ENCODE measurements around the gene SEC11A.
"Not testable (repeated sequence)": the region's sequence is repeated elsewhere in the genome, so short reads cannot be mapped to it uniquely, and the experiment has no call there.

Gene SEC11A

DNA sequence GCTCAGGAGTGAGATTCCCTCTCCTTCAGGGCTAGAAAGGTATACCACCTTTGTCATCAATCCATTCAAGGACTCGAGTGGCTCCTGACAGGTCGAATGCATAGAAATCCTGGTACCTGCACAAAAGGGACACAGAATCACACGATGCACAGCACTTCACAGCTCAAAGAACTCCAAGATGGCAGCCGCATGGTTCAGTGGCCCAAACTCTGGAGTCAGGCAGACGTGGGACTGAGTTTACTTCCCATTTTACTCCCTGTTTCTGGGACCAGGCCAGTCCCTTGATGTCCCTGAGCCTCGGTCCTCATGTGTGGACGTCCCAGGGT, 62.4 kb downstream of the SEC11A start:
- peak overlapping the region; percentile 98 for H3K4me3 ChIP-seq (ENCODE audit: low read length)
- no peak for DNase-seq (ENCODE audit: low read depth, low spot score)

DNA sequence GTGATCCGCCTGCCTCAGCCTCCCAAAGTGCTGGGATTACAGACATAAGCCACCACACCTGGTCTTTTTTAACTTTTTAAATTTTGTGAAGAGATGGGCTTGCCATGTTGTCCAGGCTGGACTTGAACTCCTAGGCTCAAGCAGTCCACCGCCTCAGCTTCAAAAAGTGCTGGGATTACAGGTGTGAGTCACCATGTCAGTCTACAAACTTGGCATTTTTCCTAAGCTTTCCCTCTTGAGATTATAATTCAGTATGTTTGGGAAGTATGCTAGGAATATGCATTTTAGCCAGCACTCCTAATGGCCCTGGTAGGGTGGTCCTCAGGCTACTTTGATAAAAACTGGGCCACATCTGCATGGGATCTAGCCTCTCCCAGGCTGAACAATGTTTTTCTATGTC, 66.2 kb downstream of the SEC11A start:
- no peak for DNase-seq (ENCODE audit: low read depth, low spot score)
- H3K4me3 ChIP-seq (ENCODE audit: low read length) = no peak overlapping the region

DNA sequence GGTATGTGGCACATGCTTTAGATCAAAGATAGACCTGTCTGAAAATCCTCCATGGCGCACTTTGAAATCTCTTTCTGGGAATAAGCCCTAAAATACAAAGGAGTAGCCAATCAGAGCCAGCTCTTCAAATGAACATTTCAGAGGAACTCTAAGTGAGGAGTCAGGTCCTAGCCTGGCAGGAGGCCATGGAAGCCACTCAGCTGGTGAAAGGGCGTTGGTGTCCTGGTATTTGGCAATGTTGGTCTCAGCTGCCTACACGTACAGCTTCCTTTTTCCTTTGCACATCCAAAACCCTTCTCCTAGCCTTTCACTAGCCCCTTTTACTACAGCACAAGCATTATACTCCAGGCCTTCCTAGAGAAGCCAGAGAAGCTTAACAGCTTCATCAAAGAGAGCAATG, 67.4 kb downstream of the SEC11A start:
- no peak overlapping the region for H3K4me3 ChIP-seq (ENCODE audit: low read length)
- DNase-seq (ENCODE audit: low read depth, low spot score) = no peak

DNA sequence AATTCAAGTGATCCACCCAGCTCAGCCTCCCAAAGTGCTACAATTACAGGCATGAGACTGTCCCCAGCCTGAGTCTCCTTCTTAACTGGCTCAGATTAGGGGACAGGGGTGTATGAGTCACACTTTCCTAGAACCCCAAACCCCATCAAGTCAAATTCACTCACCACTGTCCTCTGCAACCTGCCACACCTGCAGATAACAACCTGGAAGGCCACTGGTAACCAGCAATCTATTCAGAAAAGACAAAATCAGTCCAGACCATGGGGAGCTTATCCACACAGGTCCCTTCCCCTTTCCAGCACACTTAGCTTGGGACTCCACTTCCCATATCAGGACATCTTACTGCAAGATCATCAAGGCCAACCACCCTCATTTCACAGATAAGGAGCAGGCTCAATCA, 68.2 kb downstream of the SEC11A start:
- no peak for DNase-seq (ENCODE audit: low read depth, low spot score)
- H3K4me3 ChIP-seq (ENCODE audit: low read length) = no peak overlapping the region

DNA sequence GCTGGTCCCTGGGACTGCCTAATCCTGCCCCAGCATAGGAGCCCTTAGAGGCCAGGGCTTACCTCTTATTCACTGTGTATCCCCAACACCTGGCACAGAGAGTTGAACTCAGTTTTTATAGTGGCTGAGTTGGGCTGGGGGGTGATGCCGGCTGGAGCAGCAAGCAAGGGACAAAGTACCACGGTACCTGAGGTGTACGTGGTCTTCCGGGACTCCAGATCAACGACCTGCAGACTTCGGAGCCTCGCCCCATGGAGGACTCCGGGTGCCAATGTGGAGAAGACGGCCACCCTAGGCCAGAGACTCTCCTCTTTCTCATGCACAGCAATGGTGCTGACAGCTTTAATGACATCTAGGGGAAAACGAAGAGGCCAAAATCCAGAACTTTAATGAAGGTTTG, 69.9 kb downstream of the SEC11A start:
- DNase-seq (ENCODE audit: low read depth, low spot score) = no peak
- H3K4me3 ChIP-seq (ENCODE audit: low read length) = no peak overlapping the region

DNA sequence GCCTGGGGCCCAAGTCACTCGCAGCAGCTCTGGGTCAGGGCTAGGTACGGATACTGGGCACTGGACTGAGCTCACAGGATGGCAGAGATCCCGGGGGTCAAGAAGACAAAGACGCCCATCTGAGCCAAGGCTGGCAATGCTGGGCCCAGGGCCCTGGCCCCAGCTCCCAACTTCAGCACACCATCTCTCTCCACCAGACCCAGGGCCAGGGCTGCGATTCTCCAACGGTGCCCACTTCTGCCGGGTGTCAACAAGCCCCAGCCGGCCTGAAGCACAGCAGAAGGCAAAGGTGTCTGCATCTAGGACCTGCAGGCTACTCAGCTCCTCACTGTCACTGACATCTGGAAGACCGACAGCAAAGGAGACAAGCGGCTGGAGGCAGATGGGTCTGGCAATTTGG, 70.4 kb downstream of the SEC11A start:
- no peak overlapping the region for H3K4me3 ChIP-seq (ENCODE audit: low read length)
- DNase-seq (ENCODE audit: low read depth, low spot score) = no peak

DNA sequence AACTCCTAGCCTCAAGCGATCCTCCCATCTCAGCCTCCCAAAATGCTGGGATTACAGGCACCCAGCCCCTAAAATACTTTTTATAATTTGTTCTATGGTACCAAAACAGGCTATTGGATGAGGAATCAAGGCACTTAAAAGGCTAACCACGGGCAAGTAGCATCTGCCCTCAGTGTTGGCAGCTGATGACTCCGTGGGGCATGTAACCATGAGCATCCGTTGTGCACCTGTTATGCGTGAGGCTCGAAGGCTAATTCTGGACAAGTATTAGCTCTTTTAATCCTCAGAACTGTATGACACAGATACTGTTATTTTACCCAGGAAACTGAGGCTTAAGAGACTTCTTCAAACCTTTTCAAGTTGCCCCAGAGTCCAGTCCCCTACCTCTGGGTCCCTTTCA, 72.1 kb downstream of the SEC11A start:
- no peak for DNase-seq (ENCODE audit: low read depth, low spot score)
- H3K4me3 ChIP-seq (ENCODE audit: low read length) = no peak overlapping the region

DNA sequence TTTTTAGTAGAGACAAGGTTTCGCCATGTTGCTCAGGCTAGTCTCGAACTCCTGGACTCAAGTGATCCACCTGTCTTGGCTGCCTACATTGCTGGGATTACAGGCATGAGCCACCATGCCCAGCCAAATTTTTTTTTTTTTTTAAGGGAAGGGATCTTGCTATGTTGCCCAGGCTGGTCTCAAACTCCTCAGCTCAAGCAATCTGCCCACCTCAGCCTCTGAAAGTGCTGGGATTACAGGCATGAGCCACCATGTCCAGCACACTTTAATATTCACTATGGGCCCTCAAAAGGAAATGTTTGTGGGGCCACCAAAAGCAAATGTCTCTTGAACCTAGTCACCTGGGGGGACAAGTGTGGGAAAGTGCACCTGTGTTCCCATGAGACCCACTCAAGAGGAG, 73.3 kb downstream of the SEC11A start:
- DNase-seq (ENCODE audit: low read depth, low spot score); H3K4me3 ChIP-seq (ENCODE audit: low read length): not testable (repeated sequence)

DNA sequence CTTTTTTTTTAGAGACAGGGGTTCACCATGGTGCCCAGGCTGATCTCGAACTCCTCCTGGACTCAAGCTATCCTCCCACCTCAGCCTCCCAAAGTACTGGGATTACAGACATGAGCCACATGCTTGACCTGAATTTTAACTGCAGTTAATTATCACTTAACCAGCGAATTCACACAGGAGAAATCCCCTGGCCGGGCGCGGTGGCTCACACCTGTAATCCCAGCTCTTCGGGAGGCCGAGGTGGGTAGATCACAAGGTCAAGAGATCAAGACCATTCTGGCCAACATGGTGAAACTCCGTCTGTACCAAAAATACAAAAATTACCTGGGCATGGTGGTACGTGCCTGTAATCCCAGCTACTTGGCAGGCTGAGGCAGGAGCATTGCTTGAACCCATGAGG, 74.1 kb downstream of the SEC11A start:
- H3K4me3 ChIP-seq (ENCODE audit: low read length); DNase-seq (ENCODE audit: low read depth, low spot score): not testable (repeated sequence)

DNA sequence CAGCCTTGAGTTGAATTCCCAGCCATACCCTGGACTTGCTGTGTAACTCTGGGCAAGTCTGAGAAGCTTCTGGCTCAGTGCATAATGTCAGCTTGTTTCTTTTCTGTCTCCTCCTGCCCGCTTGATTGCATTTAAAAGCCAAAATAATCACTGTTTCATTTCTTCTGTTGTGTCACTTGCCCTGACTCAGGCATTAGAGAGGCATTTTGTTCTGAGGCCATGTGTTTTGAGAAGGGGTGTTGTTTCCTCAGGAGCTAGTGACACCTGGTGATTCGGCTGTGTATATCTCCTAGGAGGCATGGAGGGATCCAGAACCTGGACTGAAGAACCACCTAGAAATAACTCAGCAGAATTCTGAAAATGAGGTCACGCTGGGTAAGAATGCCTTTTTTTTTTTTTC, 77.8 kb downstream of the SEC11A start:
- no peak overlapping the region for H3K4me3 ChIP-seq (ENCODE audit: low read length)
- no peak for DNase-seq (ENCODE audit: low read depth, low spot score)

DNA sequence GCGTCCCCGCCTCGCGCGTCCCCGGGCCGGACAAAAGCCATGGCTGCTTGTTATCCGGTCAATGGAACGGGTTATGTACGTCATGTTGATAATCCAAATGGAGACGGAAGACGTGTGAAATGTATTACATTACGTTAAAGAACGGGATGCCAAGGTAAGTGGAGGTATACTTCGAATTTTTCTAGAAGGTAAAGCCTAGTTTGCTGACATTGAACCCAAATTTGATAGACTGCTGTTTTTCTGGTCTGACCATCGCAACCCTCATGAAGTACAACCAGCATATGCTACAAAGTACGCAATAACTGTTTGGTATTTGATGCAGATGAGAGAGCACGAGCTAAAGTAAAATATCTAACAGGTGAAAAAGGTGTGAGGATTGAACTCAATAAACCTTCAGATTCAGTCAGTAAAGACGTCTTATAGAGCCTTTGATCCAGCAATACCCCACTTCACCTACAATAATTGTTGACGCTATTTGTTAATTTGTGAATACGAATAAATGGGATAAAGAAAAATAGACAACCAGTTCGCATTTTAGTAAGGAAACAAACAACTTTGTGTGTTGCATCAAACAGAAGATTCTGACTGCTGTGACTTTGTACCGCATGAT, 81.6 kb downstream of the SEC11A start:
- no peak overlapping the region for H3K4me3 ChIP-seq (ENCODE audit: low read length)
- DNase-seq (ENCODE audit: low read depth, low spot score) = no peak

DNA sequence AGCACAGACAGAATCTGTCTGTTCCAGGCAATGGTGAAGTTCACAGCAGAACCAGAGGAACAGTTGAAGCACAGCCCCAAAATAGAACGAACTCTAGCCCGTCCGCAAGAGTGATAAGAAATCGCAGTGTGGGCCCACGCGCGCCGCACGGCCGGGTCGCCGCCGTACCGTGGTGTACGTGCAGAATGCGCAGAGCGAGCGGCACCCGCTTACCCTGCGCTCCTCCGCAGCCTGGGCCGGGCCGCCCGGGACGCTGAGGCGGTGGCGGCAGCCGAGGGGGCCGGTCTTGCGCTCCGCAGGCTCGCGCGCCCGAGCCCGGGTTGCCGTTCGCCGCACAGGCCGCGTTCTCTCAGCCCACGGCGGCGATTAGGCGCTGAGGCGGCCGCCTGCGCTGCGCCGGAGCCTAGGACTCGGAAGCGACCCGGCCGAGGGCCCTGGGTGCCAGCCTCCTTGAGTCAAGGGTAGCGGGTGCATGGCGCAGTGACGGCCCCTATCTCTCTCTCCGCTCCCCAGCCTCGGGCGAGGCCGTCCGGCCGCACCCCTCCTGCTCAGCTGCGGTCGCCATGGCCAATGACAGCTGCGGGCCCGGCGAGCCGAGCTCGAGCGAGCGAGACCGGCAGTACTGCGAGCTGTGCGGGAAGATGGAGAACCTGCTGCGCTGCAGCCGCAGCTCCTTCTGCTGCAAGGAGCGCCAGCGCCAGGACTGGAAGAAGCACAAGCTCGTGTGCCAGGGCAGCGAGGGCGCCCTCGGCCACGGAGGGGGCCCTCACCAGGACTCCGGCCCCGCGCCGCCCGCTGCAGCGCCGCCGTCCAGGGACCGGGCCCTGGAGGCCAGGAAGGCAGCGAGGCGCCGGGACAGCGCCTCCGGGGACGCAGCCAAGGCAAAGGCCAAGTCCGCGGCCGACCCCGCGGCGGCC, 82.4 kb downstream of the SEC11A start:
- H3K4me3 ChIP-seq (ENCODE audit: low read length) = no peak overlapping the region
- no peak for DNase-seq (ENCODE audit: low read depth, low spot score)

DNA sequence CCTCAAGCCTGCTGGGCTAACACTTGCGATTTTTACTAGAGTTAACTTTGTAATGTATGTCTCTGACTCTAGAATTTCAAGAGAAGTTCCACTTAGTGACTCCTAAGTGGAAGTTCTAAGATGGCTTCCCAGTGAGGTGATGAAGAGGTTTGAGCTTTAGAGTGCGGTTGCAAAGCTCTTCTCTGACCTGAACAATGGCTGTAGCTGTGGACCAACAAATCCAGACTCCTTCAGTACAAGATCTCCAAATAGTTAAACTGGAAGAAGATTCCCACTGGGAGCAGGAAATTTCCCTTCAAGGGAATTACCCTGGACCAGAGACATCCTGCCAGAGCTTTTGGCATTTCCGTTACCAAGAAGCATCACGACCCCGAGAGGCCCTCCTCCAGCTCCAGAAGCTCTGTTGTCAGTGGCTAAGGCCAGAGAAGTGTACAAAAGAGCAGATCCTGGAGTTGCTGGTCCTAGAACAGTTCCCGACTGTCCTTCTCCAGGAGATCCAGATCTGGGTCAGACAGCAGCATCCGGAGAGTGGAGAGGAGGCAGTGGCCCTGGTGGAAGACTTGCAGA, 84.2 kb downstream of the SEC11A start:
- no peak for DNase-seq (ENCODE audit: low read depth, low spot score)

DNA sequence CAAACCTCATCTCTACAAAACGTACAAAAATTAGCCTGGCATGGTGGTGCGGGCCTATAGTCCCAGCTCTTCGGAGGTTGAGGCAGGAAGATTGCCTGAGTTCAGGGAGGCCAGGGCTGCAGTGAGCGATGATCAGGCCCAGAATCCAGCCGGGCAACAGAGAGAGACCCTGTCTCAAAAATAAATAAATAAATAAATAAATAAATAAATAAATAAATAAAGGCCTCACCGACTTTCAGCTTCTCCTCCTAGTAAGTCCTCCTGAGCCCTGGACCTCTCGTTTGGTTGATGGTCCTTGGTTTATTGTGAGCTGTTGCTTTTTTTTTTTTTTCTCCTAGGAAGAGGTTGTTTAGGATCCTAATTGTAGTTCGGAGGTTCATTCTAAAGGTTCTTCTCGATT, 86.9 kb downstream of the SEC11A start:
- no peak overlapping the region for H3K4me3 ChIP-seq (ENCODE audit: low read length)
- no peak for DNase-seq (ENCODE audit: low read depth, low spot score)

More for the DNA sequence above, 84.2 kb downstream of the SEC11A start:
- peak overlapping the region; percentile 67 for H3K4me3 ChIP-seq (ENCODE audit: low read length)

DNA sequence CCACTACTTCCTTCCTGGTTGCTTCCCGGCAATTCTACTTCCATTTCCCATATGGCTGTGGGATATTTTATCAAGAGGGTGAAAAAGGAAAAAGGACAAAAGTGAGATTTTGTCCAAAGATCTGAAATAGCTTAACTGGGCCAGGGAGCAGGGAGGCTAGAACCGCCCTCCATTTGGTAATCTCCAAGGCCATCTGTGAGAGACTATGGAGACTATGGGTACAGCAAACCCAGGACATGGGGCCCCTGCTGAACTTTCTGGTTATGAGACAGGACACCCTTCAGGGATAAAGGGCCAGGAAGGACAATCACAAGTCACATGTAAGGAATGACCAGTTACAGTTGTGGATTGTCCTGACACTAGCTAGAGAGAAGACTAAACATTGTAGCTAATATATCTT, 90.8 kb downstream of the SEC11A start:
- no peak for DNase-seq (ENCODE audit: low read depth, low spot score)
- H3K4me3 ChIP-seq (ENCODE audit: low read length) = no peak overlapping the region

DNA sequence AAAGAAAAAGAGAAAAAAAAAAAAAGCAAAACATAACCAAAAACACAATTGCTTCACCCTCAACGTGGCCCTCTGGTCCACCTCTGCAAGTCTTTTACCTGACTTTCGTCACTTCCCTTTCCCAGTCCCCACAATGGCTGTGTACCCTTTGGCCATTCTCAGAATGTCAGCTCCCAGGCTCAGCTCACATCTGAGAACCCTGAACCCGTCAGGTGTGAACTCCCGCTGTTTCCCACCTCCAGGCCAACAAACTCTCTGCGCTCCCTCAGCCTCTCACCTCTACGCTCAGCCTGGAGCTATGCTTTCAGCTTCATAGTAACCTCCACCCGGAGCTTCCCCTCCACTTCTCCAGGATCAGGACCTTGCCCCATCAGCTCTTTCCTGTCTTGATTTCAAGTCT, 91.6 kb downstream of the SEC11A start:
- DNase-seq (ENCODE audit: low read depth, low spot score) = no peak
- H3K4me3 ChIP-seq (ENCODE audit: low read length) = no peak overlapping the region

DNA sequence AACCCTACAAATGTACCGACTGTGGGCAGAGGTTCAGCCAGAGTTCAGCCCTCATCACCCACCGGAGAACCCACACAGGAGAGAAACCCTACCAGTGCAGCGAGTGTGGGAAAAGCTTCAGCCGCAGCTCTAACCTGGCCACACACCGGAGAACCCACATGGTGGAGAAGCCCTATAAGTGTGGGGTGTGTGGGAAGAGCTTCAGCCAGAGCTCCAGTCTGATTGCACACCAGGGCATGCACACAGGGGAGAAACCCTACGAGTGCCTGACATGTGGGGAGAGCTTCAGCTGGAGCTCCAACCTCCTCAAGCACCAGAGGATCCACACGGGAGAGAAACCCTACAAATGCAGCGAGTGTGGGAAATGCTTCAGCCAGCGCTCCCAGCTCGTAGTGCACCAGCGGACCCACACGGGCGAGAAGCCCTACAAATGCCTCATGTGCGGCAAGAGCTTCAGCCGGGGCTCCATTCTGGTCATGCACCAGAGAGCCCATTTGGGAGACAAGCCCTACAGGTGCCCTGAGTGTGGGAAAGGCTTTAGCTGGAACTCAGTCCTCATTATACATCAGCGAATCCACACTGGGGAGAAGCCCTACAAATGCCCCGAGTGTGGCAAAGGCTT, 94.5 kb downstream of the SEC11A start:
- DNase-seq (ENCODE audit: low read depth, low spot score) = no peak
- H3K4me3 ChIP-seq (ENCODE audit: low read length) = no peak overlapping the region

DNA sequence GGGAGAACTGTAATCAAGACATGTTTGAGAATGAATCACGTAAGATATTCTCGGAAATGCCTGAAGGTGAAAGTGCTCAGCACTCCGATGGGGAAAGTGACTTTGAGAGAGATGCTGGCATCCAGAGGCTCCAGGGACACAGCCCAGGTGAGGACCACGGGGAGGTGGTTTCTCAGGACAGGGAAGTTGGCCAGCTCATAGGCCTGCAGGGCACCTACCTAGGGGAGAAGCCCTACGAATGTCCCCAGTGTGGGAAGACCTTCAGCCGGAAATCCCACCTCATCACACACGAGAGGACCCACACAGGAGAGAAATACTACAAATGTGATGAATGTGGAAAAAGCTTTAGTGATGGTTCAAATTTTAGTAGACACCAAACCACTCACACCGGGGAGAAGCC, 95.3 kb downstream of the SEC11A start:
- H3K4me3 ChIP-seq (ENCODE audit: low read length) = no peak overlapping the region
- DNase-seq (ENCODE audit: low read depth, low spot score) = no peak
